Choroid plexus epithelial cell (primary cell): ENCODE results near the gene MCRIP1.
A peak's percentile ranks its signal among the peaks of the same experiment; 100 is the strongest.

ENCODE experiments used
- DNase-seq: peaks from one replicate; pipeline ENCODE4 v3.0.0-alpha.2; 2010; ENCODE audit warnings: low read depth
- H3K4me3 ChIP-seq: 2 replicates; pipeline ENCODE4 v1.5.1; 2011; ENCODE audit warnings: low read depth, mild to moderate bottlenecking, control low read depth, low read length, moderate library complexity
- TF ChIP-seq, protein P1 (sequence below): conservative IDR thresholded peaks from 2 replicates; pipeline ENCODE4 v1.5.1; 2011; ENCODE audit warnings: low read depth, mild to moderate bottlenecking, control low read depth, inconsistent platforms, low read length, moderate library complexity

MCRIP1 gene

DNA sequence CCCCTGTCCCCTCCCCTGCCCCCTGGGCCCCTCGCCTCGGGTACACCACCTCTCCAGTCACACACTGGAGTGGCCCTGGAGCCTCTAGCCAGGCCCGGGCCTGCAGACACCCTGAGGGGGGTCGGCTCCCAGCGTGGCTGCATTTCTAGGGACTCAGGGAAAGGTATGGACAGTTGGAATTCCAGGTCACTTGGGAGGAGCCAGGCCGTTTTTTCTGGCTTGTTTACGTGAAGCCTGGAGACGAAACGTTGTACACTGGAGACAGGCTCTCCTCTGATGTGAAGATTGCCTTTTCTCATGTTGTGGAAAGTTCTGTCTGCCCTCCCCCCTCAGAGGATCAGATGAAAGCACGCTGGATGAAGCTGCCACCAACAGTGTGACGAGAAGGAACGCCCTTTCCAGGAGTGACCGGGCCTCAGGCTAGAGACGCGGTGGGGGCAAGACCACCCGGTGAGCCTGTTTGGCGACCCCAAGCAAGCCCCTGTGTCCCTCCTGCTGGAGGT, 5.7 kb upstream of the MCRIP1 start:
- H3K4me3 ChIP-seq = no peak overlapping the region
- no peak for DNase-seq
- TF ChIP-seq, protein P1, sequence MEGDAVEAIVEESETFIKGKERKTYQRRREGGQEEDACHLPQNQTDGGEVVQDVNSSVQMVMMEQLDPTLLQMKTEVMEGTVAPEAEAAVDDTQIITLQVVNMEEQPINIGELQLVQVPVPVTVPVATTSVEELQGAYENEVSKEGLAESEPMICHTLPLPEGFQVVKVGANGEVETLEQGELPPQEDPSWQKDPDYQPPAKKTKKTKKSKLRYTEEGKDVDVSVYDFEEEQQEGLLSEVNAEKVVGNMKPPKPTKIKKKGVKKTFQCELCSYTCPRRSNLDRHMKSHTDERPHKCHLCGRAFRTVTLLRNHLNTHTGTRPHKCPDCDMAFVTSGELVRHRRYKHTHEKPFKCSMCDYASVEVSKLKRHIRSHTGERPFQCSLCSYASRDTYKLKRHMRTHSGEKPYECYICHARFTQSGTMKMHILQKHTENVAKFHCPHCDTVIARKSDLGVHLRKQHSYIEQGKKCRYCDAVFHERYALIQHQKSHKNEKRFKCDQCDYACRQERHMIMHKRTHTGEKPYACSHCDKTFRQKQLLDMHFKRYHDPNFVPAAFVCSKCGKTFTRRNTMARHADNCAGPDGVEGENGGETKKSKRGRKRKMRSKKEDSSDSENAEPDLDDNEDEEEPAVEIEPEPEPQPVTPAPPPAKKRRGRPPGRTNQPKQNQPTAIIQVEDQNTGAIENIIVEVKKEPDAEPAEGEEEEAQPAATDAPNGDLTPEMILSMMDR = no peak

DNA sequence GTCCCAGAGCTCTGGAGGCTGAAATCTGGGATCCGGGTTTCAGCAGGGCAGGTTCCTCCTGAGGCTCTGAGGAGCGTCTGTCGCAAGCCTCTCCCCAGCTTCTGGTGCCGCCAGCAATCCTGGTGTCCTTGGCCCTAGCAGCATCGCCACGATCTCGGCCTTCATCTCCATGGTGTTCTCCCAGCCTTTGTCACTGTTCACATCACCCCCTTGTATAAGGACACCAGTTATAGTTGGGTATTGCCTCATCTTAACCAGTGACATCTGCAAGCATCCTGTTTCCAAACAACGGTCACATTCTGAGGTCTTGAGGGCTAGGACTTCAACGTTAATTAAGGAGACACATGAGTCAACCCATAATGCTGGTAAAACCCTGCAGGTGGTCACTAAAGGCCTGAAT, 4.5 kb upstream of the MCRIP1 start:
- H3K4me3 ChIP-seq = no peak overlapping the region
- no peak for DNase-seq
- TF ChIP-seq, protein P1 = no peak

DNA sequence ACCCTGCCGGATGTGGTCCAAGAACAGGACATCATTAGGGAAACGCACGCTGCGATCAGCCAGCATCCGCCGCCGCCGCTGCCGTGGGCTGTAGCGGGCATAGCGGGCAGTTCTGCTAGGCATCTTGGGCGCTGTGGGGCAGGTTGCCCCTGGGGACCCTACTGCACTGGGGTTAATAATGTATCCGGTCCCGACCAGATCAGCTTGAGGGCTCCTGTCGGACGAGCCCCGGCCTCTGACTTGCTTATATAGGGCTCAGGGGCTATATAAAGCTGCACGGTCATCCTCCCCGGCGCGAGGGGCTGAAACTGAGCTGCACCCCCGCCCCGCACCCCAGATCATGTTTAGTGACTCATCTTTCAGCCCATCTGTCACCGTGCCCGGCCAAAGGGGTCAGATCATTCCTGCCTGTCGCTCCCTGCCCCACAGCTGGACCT, 1.8 kb upstream of the MCRIP1 start, which contains the start of gene PPP1R27:
PPP1R27 (minus strand) TSS at position 220 of the 437 bp plus-strand sequence; CDS start at position 123, 97 bp downstream.
- DNase-seq = no peak
- H3K4me3 ChIP-seq = peak within 1 kb of the TSS; percentile 76
- TF ChIP-seq, protein P1 = no peak

DNA sequence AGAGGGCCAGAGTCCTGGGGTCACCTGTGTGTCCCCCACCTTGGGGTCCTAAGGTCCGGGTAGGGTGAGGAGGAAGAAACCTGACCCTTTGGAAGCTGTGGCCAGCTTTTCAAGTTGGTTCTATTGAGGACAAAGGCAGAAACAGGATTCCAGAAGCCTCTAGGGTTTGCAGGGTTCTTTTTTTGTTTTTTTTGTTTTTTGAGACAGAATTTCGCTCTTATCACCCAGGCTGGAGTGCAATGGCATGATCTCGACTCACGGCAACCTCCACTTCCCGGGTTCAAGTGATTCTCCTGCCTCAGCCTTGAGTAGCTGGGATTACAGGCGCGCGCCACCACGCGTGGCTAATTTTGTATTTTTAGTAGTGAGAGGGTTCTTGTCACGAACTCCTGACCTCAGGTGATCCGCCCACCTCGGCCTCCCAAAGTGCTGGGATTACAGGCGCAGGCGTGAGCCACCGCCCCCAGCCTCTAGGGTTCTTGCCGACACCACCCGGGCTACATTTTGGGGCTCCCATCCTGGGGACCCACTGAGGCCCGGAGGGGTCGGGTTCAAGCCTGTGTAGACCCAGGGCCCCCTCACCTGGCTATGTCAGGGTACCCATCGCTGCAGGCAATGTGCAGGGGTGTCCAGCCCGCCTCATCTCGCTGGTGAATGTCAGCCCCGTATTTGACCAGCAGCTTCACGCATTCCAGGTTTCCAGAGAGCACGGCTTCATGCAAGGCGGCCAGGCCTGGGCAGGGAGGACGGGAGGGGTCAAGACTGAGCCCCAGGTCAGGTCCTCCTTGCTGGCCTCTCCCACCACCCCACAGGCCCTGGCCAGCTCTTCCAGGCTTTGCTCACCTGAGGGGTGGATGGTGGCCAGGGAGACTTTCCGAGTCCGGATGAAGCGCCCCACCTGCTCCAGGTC, 1.1 kb upstream of the MCRIP1 start:
- peak overlapping the region; percentile 76 for H3K4me3 ChIP-seq
- no peak for DNase-seq
- TF ChIP-seq, protein P1 = no peak

DNA sequence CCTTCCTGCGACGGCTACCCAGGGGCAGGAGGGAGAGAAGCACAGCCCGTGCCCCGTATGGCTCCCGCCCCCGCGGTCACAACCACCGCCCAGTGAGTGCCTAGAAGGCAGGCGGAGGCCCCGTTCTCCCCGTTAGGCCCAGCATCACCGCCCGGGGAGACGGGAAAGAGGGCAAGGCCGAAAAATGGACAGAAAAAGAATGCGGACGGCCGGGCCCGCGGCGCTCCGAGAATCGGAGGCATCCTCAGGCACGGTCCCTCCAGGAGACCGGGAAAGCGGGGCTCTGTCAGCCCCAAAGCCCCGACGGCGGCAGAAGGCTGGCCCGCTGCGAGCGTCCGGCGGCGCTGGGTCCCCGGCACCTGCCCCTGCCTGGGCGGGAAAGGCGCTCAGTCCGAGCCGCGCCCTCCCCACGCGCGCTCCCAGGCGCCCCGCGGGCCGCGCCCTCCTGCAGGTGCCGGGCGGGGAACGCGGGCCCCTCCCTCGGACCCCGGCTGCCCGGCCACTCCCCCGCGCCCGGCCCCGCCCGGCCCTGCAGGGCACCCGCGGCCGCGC, 407 bp downstream of the MCRIP1 start:
- peak overlapping the region; percentile 76 for H3K4me3 ChIP-seq
- no peak for DNase-seq
- TF ChIP-seq, protein P1 = no peak

DNA sequence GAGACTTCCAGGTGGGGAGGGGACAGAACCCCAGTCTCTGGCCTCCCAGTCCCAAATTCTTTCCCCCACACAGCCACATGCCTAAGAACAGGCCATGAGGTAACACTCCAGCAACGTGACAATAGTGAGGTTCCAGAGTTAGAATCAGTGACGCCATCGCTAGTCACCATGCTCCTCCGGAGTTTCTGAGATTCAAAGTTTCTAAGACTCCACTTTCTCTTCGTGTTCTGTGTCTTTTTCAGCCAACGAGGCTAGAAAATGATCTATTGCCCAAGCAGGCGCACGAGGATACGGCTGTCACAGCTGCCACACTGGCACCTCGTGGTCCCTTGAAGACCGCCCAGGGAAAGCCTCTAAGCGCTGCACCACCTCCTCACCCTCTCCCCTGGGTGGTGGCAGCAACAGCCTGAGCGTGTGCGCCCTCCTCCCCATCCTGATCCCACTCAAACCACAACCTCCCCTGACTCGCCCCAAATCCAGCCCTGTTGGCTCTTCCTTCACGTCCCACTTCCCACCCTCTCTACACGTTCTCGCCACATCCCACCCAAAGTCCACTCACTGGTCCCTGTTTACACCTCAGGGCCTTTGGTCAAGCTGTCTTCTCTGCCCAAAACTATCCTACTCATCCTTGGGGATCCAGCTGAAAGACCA, 1.0 kb downstream of the MCRIP1 start:
- H3K4me3 ChIP-seq = peak overlapping the region; percentile 76
- TF ChIP-seq, protein P1 = no peak
- no peak for DNase-seq
